H1 (cell line): ENCODE results near the gene HES4. TPM values are rescaled to one million over a fixed set of nuclear protein-coding genes. Genes with fewer than 3 reads are reported as not detected.
"Not testable (repeated sequence)": the region's sequence is repeated elsewhere in the genome, so short reads cannot be mapped to it uniquely, and the experiment has no call there.

Experiments
- CTCF ChIA-PET: fragments of 300-600 bp; sonication (Branson Sonifier 250); formaldehyde crosslinking; loops from one replicate; lab custom pipeline; 2021; ENCODE audit not compliant: partially characterized antibody; lab: Charles Lee
- POLR2A ChIA-PET: fragments of 300-600 bp; sonication (Branson Sonifier 250); formaldehyde crosslinking; loops from one replicate; lab custom pipeline; 2021; ENCODE audit warnings: inconsistent platforms; ENCODE audit not compliant: partially characterized antibody; lab: Charles Lee
- DNase-seq, 2 experiments: peaks; one replicate each; pipeline versions ENCODE4 v3.0.0 to v3.0.0-alpha.2; 2010 to 2022; ENCODE audit warnings: low spot score in 2 of 2, low read depth in 1 of 2, mixed read lengths in 1 of 2
- FAIRE-seq: peaks from 2 replicates; lab custom pipeline; 2011; peaks lifted over from hg19 to GRCh38; lab: Jason Lieb, UNC
- H2AFZ ChIP-seq: 2 replicates; pipeline ENCODE4 v1.8.1; 2012; ENCODE audit warnings: low read length, inconsistent platforms
- H2AK5ac ChIP-seq: 2 replicates; pipeline ENCODE4 v1.6.1; 2013; ENCODE audit warnings: low read depth, low read length
- H2BK120ac ChIP-seq: replicated peaks from 2 replicates; pipeline ENCODE3; 2013; ENCODE audit warnings: low read depth, low read length, inconsistent platforms
- H2BK12ac ChIP-seq: 2 replicates; pipeline ENCODE4 v1.6.1; 2013; ENCODE audit warnings: low read depth, low read length
- H2BK15ac ChIP-seq: 2 replicates; pipeline ENCODE4 v1.6.1; 2013; ENCODE audit warnings: low read length
- H2BK20ac ChIP-seq: 2 replicates; pipeline ENCODE4 v1.6.1; 2013; ENCODE audit warnings: low read length
- H2BK5ac ChIP-seq: 2 replicates; pipeline ENCODE4 v1.6.1; 2013; ENCODE audit warnings: low read depth, low read length
- H3K14ac ChIP-seq: 2 replicates; pipeline ENCODE4 v1.6.1; 2013; ENCODE audit warnings: inconsistent platforms; ENCODE audit not compliant: insufficient read length
- H3K18ac ChIP-seq: 2 replicates; pipeline ENCODE4 v1.6.1; 2013; ENCODE audit warnings: low read length; ENCODE audit errors: extremely low read depth
- H3K23ac ChIP-seq: 2 replicates; pipeline ENCODE4 v1.6.1; 2013; ENCODE audit warnings: inconsistent platforms; ENCODE audit not compliant: insufficient read length
- H3K23me2 ChIP-seq: 2 replicates; pipeline ENCODE4 v1.6.1; 2013; ENCODE audit warnings: low read depth, low read length
- H3K27ac ChIP-seq: 2 replicates; pipeline ENCODE4 v1.6.1; 2011; ENCODE audit warnings: low read depth, low read length, inconsistent platforms
- H3K27me3 ChIP-seq, 4 experiments: replicated peaks in 1 of 4; 1 replicate in 1 of 4; 2 replicates in 3 of 4; pipeline versions ENCODE4 v1.6.1 to v1.8.1; 2011 to 2013; ENCODE audit warnings: low read length in 3 of 4, mild to moderate bottlenecking in 3 of 4, inconsistent platforms in 2 of 4, mixed read lengths in 2 of 4, moderate library complexity in 1 of 4; ENCODE audit not compliant: control insufficient read depth in 3 of 4, insufficient read depth in 3 of 4; ENCODE audit errors: extremely low read depth in 1 of 4
- H3K36me3 ChIP-seq, 4 experiments: 2 replicates each; pipeline versions ENCODE4 v1.6.1 to v1.8.1; 2011 to 2013; ENCODE audit warnings: mild to moderate bottlenecking in 4 of 4, low read length in 3 of 4, moderate library complexity in 2 of 4, control low read depth in 1 of 4, inconsistent platforms in 1 of 4; ENCODE audit not compliant: insufficient read depth in 4 of 4, control insufficient read depth in 2 of 4
- H3K4ac ChIP-seq: replicated peaks from 2 replicates; pipeline ENCODE3; 2013; ENCODE audit warnings: low read length, low read depth, mixed read lengths, inconsistent platforms; ENCODE audit not compliant: insufficient read length
- H3K4me1 ChIP-seq, 4 experiments: replicated peaks in 1 of 4; 1 replicate in 1 of 4; 2 replicates in 3 of 4; pipeline versions ENCODE4 v1.6.1 to v1.8.1; 2011 to 2013; ENCODE audit warnings: low read length in 3 of 4, inconsistent platforms in 2 of 4, mixed read lengths in 1 of 4; ENCODE audit not compliant: insufficient read depth in 4 of 4, control insufficient read depth in 3 of 4
- H3K4me2 ChIP-seq, 2 experiments: 2 replicates each; pipeline versions ENCODE4 v1.6.1 to v1.8.1; 2011 to 2013; ENCODE audit warnings: low read depth in 2 of 2, low read length in 2 of 2, control low read depth in 1 of 2, inconsistent platforms in 1 of 2, mild to moderate bottlenecking in 1 of 2; ENCODE audit not compliant: insufficient read depth in 1 of 2
- H3K4me3 ChIP-seq, 4 experiments: fragments of 200-600, 300-600 bp in 1 of 4; sonication (generic), shearing (Covaris generic), sonication (Bioruptor Twin) in 1 of 4; 2 replicates each; pipeline versions ENCODE4 v1.5.1 to v1.8.1; 2011 to 2016; ENCODE audit warnings: low read length in 4 of 4, low read depth in 3 of 4, control low read depth in 2 of 4, inconsistent platforms in 2 of 4, mild to moderate bottlenecking in 2 of 4, mixed read lengths in 1 of 4, moderate library complexity in 1 of 4; ENCODE audit not compliant: insufficient read depth in 2 of 4; ENCODE audit errors: extremely low read depth in 1 of 4
- H3K56ac ChIP-seq: replicated peaks from 2 replicates; pipeline ENCODE3; 2013; ENCODE audit warnings: low read depth, mild to moderate bottlenecking, mixed read lengths, low read length, inconsistent platforms; ENCODE audit not compliant: insufficient read length
- H3K79me1 ChIP-seq: 2 replicates; pipeline ENCODE4 v1.6.1; 2013; ENCODE audit warnings: low read depth, low read length, control low read depth
- H3K79me2 ChIP-seq, 2 experiments: 2 replicates each; pipeline versions ENCODE4 v1.6.1 to v1.8.1; 2012 to 2013; ENCODE audit warnings: low read length in 2 of 2, mild to moderate bottlenecking in 2 of 2, inconsistent platforms in 1 of 2; ENCODE audit not compliant: insufficient read depth in 2 of 2, control insufficient read depth in 1 of 2
- H3K9ac ChIP-seq, 4 experiments: replicated peaks in 1 of 4; 1 replicate in 1 of 4; 2 replicates in 3 of 4; pipeline versions ENCODE4 v1.6.1 to v1.8.1; 2011 to 2013; ENCODE audit warnings: low read depth in 3 of 4, low read length in 3 of 4, control low read depth in 2 of 4, mild to moderate bottlenecking in 2 of 4, moderate library complexity in 2 of 4, inconsistent platforms in 1 of 4; ENCODE audit errors: extremely low read depth in 1 of 4
- H3K9me3 ChIP-seq, 2 experiments: 2 replicates each; pipeline versions ENCODE4 v1.6.1 to v1.8.1; 2012 to 2013; ENCODE audit warnings: mild to moderate bottlenecking in 2 of 2, moderate library complexity in 2 of 2, control low read depth in 1 of 2, inconsistent platforms in 1 of 2, low read depth in 1 of 2, low read length in 1 of 2, mixed read lengths in 1 of 2; ENCODE audit not compliant: insufficient read depth in 2 of 2
- H4K20me1 ChIP-seq, 2 experiments: replicated peaks in 1 of 2; 2 replicates each; pipeline versions ENCODE3 to v1.8.1; 2011 to 2013; ENCODE audit warnings: inconsistent platforms in 2 of 2, low read length in 2 of 2, mild to moderate bottlenecking in 1 of 2; ENCODE audit not compliant: insufficient read depth in 2 of 2, control insufficient read depth in 1 of 2
- H4K5ac ChIP-seq: 2 replicates; pipeline ENCODE4 v1.6.1; 2013; ENCODE audit warnings: low read length, low read depth, mixed read lengths, inconsistent platforms; ENCODE audit not compliant: insufficient read length
- H4K8ac ChIP-seq: 2 replicates; pipeline ENCODE4 v1.8.0; 2013; ENCODE audit warnings: mild to moderate bottlenecking, moderate library complexity, low read length, inconsistent platforms; ENCODE audit not compliant: insufficient read depth; ENCODE audit errors: extremely low read depth
- H4K91ac ChIP-seq: replicated peaks from 2 replicates; pipeline ENCODE3; 2013; ENCODE audit warnings: low read length, mixed read lengths, inconsistent platforms; ENCODE audit not compliant: insufficient read length
- WGBS, 2 experiments: shearing (Covaris generic) in 1 of 2; methylation state at CpG; one replicate each; pipeline versions ENCODE4 v1.1.6 to v1.1.7; 2013 to 2015; ENCODE audit warnings: low lambda C conversion rate in 2 of 2, mixed read lengths in 2 of 2, inconsistent platforms in 1 of 2, low coverage in 1 of 2, missing lambda C conversion rate in 1 of 2; ENCODE audit not compliant: insufficient replicate concordance in 2 of 2, insufficient coverage in 1 of 2, insufficient read length in 1 of 2; ENCODE audit errors: extremely low coverage in 1 of 2, missing lambda C conversion rate in 1 of 2; 5-methylcytosine and 5-hydroxymethylcytosine counted together
- polyA plus RNA-seq, 7 experiments: library from polyadenylated mRNA; depleted of rRNA in 3 of 7; stranded (reverse) in 5 of 7; unstranded in 2 of 7; fragments of >200 nt in 5 of 7; fragments of 200-250 nt in 2 of 7; gene quantifications; 1 replicate in 5 of 7; 2 replicates in 1 of 7; 4 replicates in 1 of 7; pipeline versions ENCODE4 v1.2.1 to v1.2.3, GENCODE V29; 2011 to 2013; ENCODE audit warnings: missing spikeins in 2 of 7, mixed read lengths in 2 of 7
- total RNA-seq: library from RNA; stranded (reverse); fragmentation: NEBNext Ultra II Directional; extraction: Animal tissue kit (Norgen Biotek cat#: 25700); gene quantifications from 2 replicates; pipeline ENCODE4 v1.2.1, GENCODE V29; 2021

The HES4 gene
- total and polyA plus RNA-seq, 2 of the 8 experiments (the other 6 are each of a cell fraction or from before 2014, with no cell fraction given) = 2.8 to 3.5 TPM

GRCh38 chr1:1010131-1010530, 10.2 kb upstream of the HES4 start:
- DNase-seq, H3K79me2 ChIP-seq, H3K14ac ChIP-seq, H4K8ac ChIP-seq, H3K9me3 ChIP-seq, H4K5ac ChIP-seq, H2BK15ac ChIP-seq, H3K23ac ChIP-seq, H3K9ac ChIP-seq, H3K23me2 ChIP-seq, FAIRE-seq, POLR2A ChIA-PET, H2BK5ac ChIP-seq, H2BK120ac ChIP-seq, H4K20me1 ChIP-seq, H3K4me2 ChIP-seq, H3K4ac ChIP-seq, H3K27me3 ChIP-seq, H3K79me1 ChIP-seq, H2BK12ac ChIP-seq, H2BK20ac ChIP-seq, H3K18ac ChIP-seq, H4K91ac ChIP-seq, H3K4me3 ChIP-seq, H2AFZ ChIP-seq, H3K36me3 ChIP-seq, H3K56ac ChIP-seq, H3K27ac ChIP-seq, H2AK5ac ChIP-seq: not testable (repeated sequence)
- CTCF ChIA-PET = interaction anchor here (1.2 to 1.6 kb wide), 3 partner anchors 11 to 58 kb away, joined by 3 to 5 read pairs (median 4); partner anchors contain the start of gene HES4
- 93% methylated on average over 8 of the region's 8 CpGs; no CpG with 5 or more reads in 1 of the 2 experiments for WGBS, 2 experiments
- peaks cover 0 to 30% (median 18%) of the 10 kb centered on the region in 4 experiments; a peak in 6 of 7 replicates for H3K4me1 ChIP-seq
